IMR-90 (cell line): ENCODE data around the gene CNST. TPM values are rescaled to one million over a fixed set of nuclear protein-coding genes. Genes with fewer than 3 reads are reported as not detected.
"Not testable (repeated sequence)": the region's sequence is repeated elsewhere in the genome, so short reads cannot be mapped to it uniquely, and the experiment has no call there.

Experiments
- ATAC-seq: fragments of 200-7000 bp; cut with Tn5 transposase; 2 replicates; pipeline ENCODE4 v1.9.1; 2020; ENCODE audit warnings: low read depth, mild to moderate bottlenecking, moderate library complexity
- BruUV-seq: library from RNA; stranded (reverse); fragments of 400-500 nt; replicated peaks from 2 replicates; lab custom pipeline; 2021; lab: Mats Ljungman, UMichigan
- CTCF ChIA-PET: fragments of 300-600 bp; formaldehyde crosslinking; extraction: SDS; loops from one replicate; lab custom pipeline; 2021; ENCODE audit warnings: antibody characterized with exemption; lab: Yijun Ruan, JAX
- POLR2A ChIA-PET: fragments of 300-600 bp; sonication (Branson Sonifier 250); formaldehyde crosslinking; loops from one replicate; lab custom pipeline; 2022; ENCODE audit warnings: antibody characterized with exemption; ENCODE audit not compliant: unreplicated experiment; lab: Charles Lee
- DNase-seq: peaks from one replicate; pipeline ENCODE4 v3.0.0; 2013
- H2AFZ ChIP-seq: replicated peaks from 2 replicates; pipeline ENCODE3; 2013; ENCODE audit warnings: low read length, mild to moderate bottlenecking; ENCODE audit not compliant: poor library complexity
- H2AK5ac ChIP-seq: 2 replicates; pipeline ENCODE4 v1.6.1; 2013; ENCODE audit warnings: low read depth, low read length, inconsistent platforms
- H2AK9ac ChIP-seq: replicated peaks from 2 replicates; pipeline ENCODE3; 2013; ENCODE audit warnings: mild to moderate bottlenecking, low read depth, low read length, moderate library complexity; ENCODE audit not compliant: poor library complexity
- H2BK120ac ChIP-seq: 2 replicates; pipeline ENCODE4 v1.6.1; 2013; ENCODE audit warnings: low read depth, low read length, inconsistent platforms
- H2BK15ac ChIP-seq: 3 replicates; pipeline ENCODE4 v1.6.1; 2013; ENCODE audit warnings: low read depth, low read length, inconsistent platforms
- H2BK20ac ChIP-seq: 2 replicates; pipeline ENCODE4 v1.6.1; 2013; ENCODE audit warnings: low read depth, mild to moderate bottlenecking, inconsistent platforms, low read length, moderate library complexity
- H2BK5ac ChIP-seq: 2 replicates; pipeline ENCODE4 v1.6.1; 2013; ENCODE audit warnings: mild to moderate bottlenecking, low read depth, low read length, inconsistent platforms; ENCODE audit not compliant: poor library complexity, severe bottlenecking
- H3K14ac ChIP-seq: replicated peaks from 2 replicates; pipeline ENCODE4 v1.6.1; 2013; ENCODE audit warnings: low read depth, low read length, inconsistent platforms
- H3K18ac ChIP-seq: 2 replicates; pipeline ENCODE4 v1.6.1; 2013; ENCODE audit warnings: low read depth, low read length, control low read depth
- H3K23ac ChIP-seq: 2 replicates; pipeline ENCODE4 v1.6.1; 2013; ENCODE audit warnings: low read depth, low read length, inconsistent platforms
- H3K27ac ChIP-seq: 2 replicates; pipeline ENCODE4 v1.5.1; 2013; ENCODE audit warnings: mild to moderate bottlenecking, control low read depth, low read length; ENCODE audit not compliant: insufficient read depth
- H3K27me3 ChIP-seq: 2 replicates; pipeline ENCODE4 v1.6.1; 2013; ENCODE audit warnings: low read length; ENCODE audit not compliant: control insufficient read depth, insufficient read depth
- H3K36me3 ChIP-seq: 2 replicates; pipeline ENCODE4 v1.6.1; 2013; ENCODE audit warnings: low read length, mixed read lengths; ENCODE audit not compliant: control insufficient read depth, insufficient read depth
- H3K4ac ChIP-seq: 2 replicates; pipeline ENCODE4 v1.6.1; 2013; ENCODE audit warnings: low read depth, low read length, inconsistent platforms
- H3K4me1 ChIP-seq: 2 replicates; pipeline ENCODE4 v1.6.1; 2013; ENCODE audit warnings: low read length, mixed read lengths; ENCODE audit not compliant: control insufficient read depth, insufficient read depth
- H3K4me2 ChIP-seq: 2 replicates; pipeline ENCODE4 v1.6.1; 2013; ENCODE audit warnings: low read depth, mild to moderate bottlenecking, control low read depth, low read length, moderate library complexity
- H3K4me3 ChIP-seq: 2 replicates; pipeline ENCODE4 v1.5.1; 2013; ENCODE audit warnings: low read depth, mild to moderate bottlenecking, control low read depth, low read length, moderate library complexity; ENCODE audit not compliant: insufficient read depth
- H3K56ac ChIP-seq: 2 replicates; pipeline ENCODE4 v1.6.1; 2013; ENCODE audit warnings: low read length, inconsistent platforms; ENCODE audit not compliant: insufficient read depth; ENCODE audit errors: extremely low read depth
- H3K79me1 ChIP-seq, 2 experiments: 2 replicates each; pipeline ENCODE4 v1.6.1; 2013; ENCODE audit warnings: low read length in 2 of 2, inconsistent platforms in 1 of 2, low read depth in 1 of 2
- H3K9ac ChIP-seq: 2 replicates; pipeline ENCODE4 v1.6.1; 2013; ENCODE audit warnings: low read depth, low read length, control low read depth
- H3K9me1 ChIP-seq: 2 replicates; pipeline ENCODE4 v1.6.1; 2013; ENCODE audit warnings: low read length, inconsistent platforms; ENCODE audit not compliant: insufficient read depth
- H3K9me3 ChIP-seq: 2 replicates; pipeline ENCODE4 v1.6.1; 2013; ENCODE audit warnings: low read length; ENCODE audit not compliant: control insufficient read depth, insufficient read depth
- H4K20me1 ChIP-seq: 2 replicates; pipeline ENCODE4 v1.6.1; 2013; ENCODE audit warnings: low read length, inconsistent platforms; ENCODE audit not compliant: insufficient read depth
- H4K5ac ChIP-seq: 2 replicates; pipeline ENCODE4 v1.6.1; 2013; ENCODE audit warnings: mild to moderate bottlenecking, low read depth, low read length, control low read depth
- H4K8ac ChIP-seq, 2 experiments: 2 replicates each; pipeline ENCODE4 v1.6.1; 2013; ENCODE audit warnings: low read depth in 2 of 2, low read length in 2 of 2, control low read depth in 1 of 2, inconsistent platforms in 1 of 2
- H4K91ac ChIP-seq: 2 replicates; pipeline ENCODE4 v1.6.1; 2013; ENCODE audit warnings: low read depth, low read length, inconsistent platforms; ENCODE audit not compliant: insufficient read depth
- BHLHE40 ChIP-seq: fragments of 150-350 bp; IDR thresholded peaks from 2 replicates; pipeline ENCODE4 v1.6.1; 2016; ENCODE audit warnings: mild to moderate bottlenecking, low read depth, low read length
- CEBPB ChIP-seq: IDR thresholded peaks from 2 replicates; pipeline ENCODE4 v1.6.1; 2012; ENCODE audit warnings: low read depth, low read length, improper control_type of control experiment
- CHD1 ChIP-seq: IDR thresholded peaks from 2 replicates; pipeline ENCODE4 v1.6.1; 2012; ENCODE audit warnings: low read depth, low read length, improper control_type of control experiment
- ELK1 ChIP-seq: fragments of 150-350 bp; IDR thresholded peaks from 2 replicates; pipeline ENCODE4 v1.6.1; 2016; ENCODE audit warnings: low read depth, mild to moderate bottlenecking, low read length, moderate library complexity, borderline replicate concordance
- MAFK ChIP-seq: IDR thresholded peaks from 2 replicates; pipeline ENCODE4 v1.6.1; 2012; ENCODE audit warnings: low read depth, low read length, improper control_type of control experiment
- MAZ ChIP-seq: IDR thresholded peaks from 2 replicates; pipeline ENCODE4 v1.6.1; 2012; ENCODE audit warnings: low read depth, mild to moderate bottlenecking, low read length, improper control_type of control experiment, moderate library complexity, borderline replicate concordance
- MXI1 ChIP-seq: IDR thresholded peaks from 2 replicates; pipeline ENCODE4 v1.6.1; 2012; ENCODE audit warnings: low read depth, mild to moderate bottlenecking, low read length, moderate library complexity, borderline replicate concordance
- NFE2L2 ChIP-seq: fragments of 150-350 bp; IDR thresholded peaks from 2 replicates; pipeline ENCODE4 v1.6.1; 2016; ENCODE audit warnings: low read depth, mild to moderate bottlenecking, low read length
- RAD21 ChIP-seq: IDR thresholded peaks from 2 replicates; pipeline ENCODE4 v1.6.1; 2012; ENCODE audit warnings: low read length, improper control_type of control experiment
- RCOR1 ChIP-seq: IDR thresholded peaks from 2 replicates; pipeline ENCODE4 v1.6.1; 2012; ENCODE audit warnings: mild to moderate bottlenecking, low read length, improper control_type of control experiment; ENCODE audit not compliant: insufficient replicate concordance
- RFX5 ChIP-seq: IDR thresholded peaks from 2 replicates; pipeline ENCODE4 v1.8.0; 2012; ENCODE audit warnings: low read depth, mild to moderate bottlenecking, low read length, moderate library complexity
- SMC3 ChIP-seq: fragments of 150-350 bp; IDR thresholded peaks from 2 replicates; pipeline ENCODE4 v1.6.1; 2016; ENCODE audit warnings: low read depth, mild to moderate bottlenecking, antibody characterized with exemption, low read length, moderate library complexity
- WGBS, 2 experiments: methylation state at CpG; one replicate each; pipeline versions ENCODE4 v1.1.5 to v1.1.7; 2013; ENCODE audit warnings: missing lambda C conversion rate in 2 of 2; ENCODE audit not compliant: insufficient read length in 1 of 2; ENCODE audit errors: extremely low coverage in 2 of 2; 5-methylcytosine and 5-hydroxymethylcytosine counted together
- dilution Hi-C: fragments of 300-500 bp; cut with HindIII; formaldehyde crosslinking; loops from one replicate; pipeline ENCODE4 v1.14.3; 2018; ENCODE audit warnings: low sequenced_read_pairs; ENCODE audit not compliant: unreplicated experiment
- in situ Hi-C: fragments of 300-500 bp; cut with MboI; formaldehyde crosslinking; loops from 3 replicates; pipeline ENCODE4 v1.14.3; 2019; ENCODE audit warnings: low sequenced_read_pairs, inconsistent platforms, mixed read lengths
- intact Hi-C: fragments of 100-400 bp; cut with micrococcal nuclease; formaldehyde crosslinking; loops from 2 replicates; pipeline ENCODE4 v1.10.0; 2022
- polyA plus RNA-seq, 3 experiments: library from polyadenylated mRNA; depleted of rRNA; stranded (reverse); fragments of >200 nt; gene quantifications; 2 replicates each; pipeline ENCODE4 v1.2.3, GENCODE V29; 2012; ENCODE audit warnings: low replicate concordance in 1 of 3
- total RNA-seq: library from RNA; depleted of rRNA; stranded (reverse); fragments of >200 nt; gene quantifications from 2 replicates; pipeline ENCODE4 v1.2.3, GENCODE V29; 2012

The CNST gene
- total and polyA plus RNA-seq, 2 of the 4 experiments (the other 2 are of a cell fraction), result 15.4 to 25.5 TPM

DNA sequence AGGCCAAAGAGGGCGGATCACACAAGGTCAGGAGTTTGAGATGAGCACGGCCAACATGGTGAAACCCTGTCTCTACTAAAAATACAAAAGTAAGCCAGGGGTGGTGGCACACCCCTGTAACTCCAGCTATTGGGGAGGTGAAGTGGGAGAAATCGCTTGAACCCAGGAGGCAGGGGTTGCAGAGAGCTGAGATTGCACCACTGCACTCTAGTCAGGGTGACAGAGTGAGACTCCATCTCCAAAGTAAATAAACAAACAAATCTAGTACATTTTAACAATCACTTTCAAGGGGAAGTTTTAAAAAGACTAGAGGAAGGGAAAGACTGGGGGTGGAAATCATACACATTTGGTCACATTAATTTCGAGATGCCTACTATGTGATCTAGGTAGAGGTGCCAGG, 6.9 kb upstream of the CNST start:
- intact Hi-C loops, result no loop called here
- H3K4me2 ChIP-seq, result no peak overlapping the region

GRCh38 chr1:246560833-246561232, 5.4 kb upstream of the CNST start:
- H3K27ac ChIP-seq, H3K9me1 ChIP-seq, H2AK5ac ChIP-seq, H4K91ac ChIP-seq, DNase-seq, BruUV-seq, H3K4me1 ChIP-seq, ATAC-seq, intact Hi-C loops, H2AFZ ChIP-seq, H3K18ac ChIP-seq, H3K23ac ChIP-seq, dilution Hi-C loops, H2BK120ac ChIP-seq, H4K20me1 ChIP-seq, H3K27me3 ChIP-seq, H3K4me2 ChIP-seq, H2BK20ac ChIP-seq, H3K9me3 ChIP-seq, POLR2A ChIA-PET, H3K9ac ChIP-seq, in situ Hi-C loops, H3K14ac ChIP-seq, H4K5ac ChIP-seq, H2BK5ac ChIP-seq, H3K4me3 ChIP-seq, H2AK9ac ChIP-seq, H2BK15ac ChIP-seq, H4K8ac ChIP-seq, H3K56ac ChIP-seq, H3K4ac ChIP-seq: not testable (repeated sequence)
- Histone ChIP-seq H3K79me1 (peaks cover 21 to 43% of the 10 kb centered on the region in 2 experiments; a peak in 3 of 4 replicates), H3K36me3 (peaks cover 21% of the 10 kb centered on the region)
- WGBS, 2 experiments, result 80% methylated on average over 5 of the region's 10 CpGs; no CpG with 5 or more reads in 1 of the 2 experiments
- CTCF ChIA-PET, result interaction anchor here (0.7 kb wide), 1 partner anchor 20 kb away, joined by 4 read pairs; no protein-coding TSS in a partner anchor

More for the DNA sequence above, 6.9 kb upstream of the CNST start:
- POLR2A ChIA-PET, result no interaction called here
- no peaks in the 10 kb centered on the region for H3K4me1 ChIP-seq
- no peak for ATAC-seq
- TF ChIP-seq BHLHE40 (no peak), MAZ (no peak), MAFK (no peak), CHD1 (no peak), CEBPB (no peak), RCOR1 (no peak), RAD21 (no peak), MXI1 (no peak), SMC3 (no peak), NFE2L2 (no peak), RFX5 (no peak), ELK1 (no peak)
- H4K8ac ChIP-seq, result no peak overlapping the region
- no peak overlapping the region for H2BK15ac ChIP-seq
- WGBS, 2 experiments, result no CpG with 5 or more reads among the region's 4 CpGs
- H2BK20ac ChIP-seq, result no peak overlapping the region
- no peaks in the 10 kb centered on the region for H3K9me1 ChIP-seq
- no peaks in the 10 kb centered on the region for H3K27me3 ChIP-seq
- no peak overlapping the region for H3K4ac ChIP-seq
- H4K20me1 ChIP-seq, result no peaks in the 10 kb centered on the region
- no peak overlapping the region for H2AK9ac ChIP-seq
- CTCF ChIA-PET, result no interaction called here
- no peak overlapping the region for H3K4me3 ChIP-seq
- peaks cover 18 to 30% of the 10 kb centered on the region in 2 experiments; a peak in 3 of 4 replicates for H3K79me1 ChIP-seq
- dilution Hi-C loops, result no loop called here
- no peak overlapping the region for H2AFZ ChIP-seq
- no peak overlapping the region for H3K9ac ChIP-seq
- no peak overlapping the region for H4K91ac ChIP-seq
- no peaks in the 10 kb centered on the region for H3K9me3 ChIP-seq
- no peak overlapping the region for H2BK5ac ChIP-seq
- no TSS peak for BruUV-seq
- H3K56ac ChIP-seq, result no peak overlapping the region
- no peak overlapping the region for H3K27ac ChIP-seq
- no peak overlapping the region for H2AK5ac ChIP-seq
- H3K36me3 ChIP-seq, result peaks cover 28% of the 10 kb centered on the region
- no peak for DNase-seq
- H4K5ac ChIP-seq, result no peak overlapping the region
- in situ Hi-C loops, result no loop called here
- no peak overlapping the region for H2BK120ac ChIP-seq
- H3K18ac ChIP-seq, result no peak overlapping the region
- no peak overlapping the region for H3K14ac ChIP-seq
- no peak overlapping the region for H3K23ac ChIP-seq
